Activated CD4-positive, alpha-beta T cell treated with anti-CD3 and anti-CD28 coated beads, Interleukin-2, Interleukin-6, amounts not matched to agents 100 ng/mL and 50 ng/mL, durations not matched to agents 16 hours and 8 hours (primary cell): ENCODE data around the gene RBM19.
A peak's percentile ranks its signal among the peaks of the same experiment; 100 is the strongest.
"Not testable (repeated sequence)": the region's sequence is repeated elsewhere in the genome, so short reads cannot be mapped to it uniquely, and the experiment has no call there.

Source experiments
- DNase-seq: peaks from one replicate; pipeline ENCODE4 v3.0.0-alpha.2; 2020

RBM19 gene

GRCh38 chr12:113965951-113966797, at the start of gene RBM19:
RBM19 (minus strand) TSS chr12:113966325; CDS start chr12:113966227, 98 bp downstream.
- peak; percentile 99 for DNase-seq

DNA sequence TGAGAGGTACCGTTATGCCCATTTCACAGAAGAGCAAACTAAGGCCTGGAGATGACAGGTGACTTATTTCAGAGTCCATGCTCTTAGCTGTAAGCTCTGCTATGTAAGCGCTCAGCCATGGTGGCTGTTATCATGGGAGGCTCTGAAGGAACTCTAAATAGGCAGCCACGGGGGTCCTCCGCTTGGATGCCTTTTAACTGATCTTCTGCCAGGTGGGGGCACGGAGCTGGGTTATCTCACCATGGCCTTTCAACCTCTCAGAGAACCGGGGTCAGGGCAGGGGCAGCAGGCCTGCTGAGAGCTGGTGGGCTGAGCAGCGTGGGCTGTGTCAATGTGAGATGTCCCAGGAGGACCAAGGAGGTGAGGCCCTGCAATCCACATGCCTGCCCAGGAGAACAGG, 49.7 kb upstream of the RBM19 start:
- no peak for DNase-seq

GRCh38 chr12:114013575-114014345, 47.6 kb upstream of the RBM19 start:
- DNase-seq = peak; percentile 1

GRCh38 chr12:114012744-114013431, 46.8 kb upstream of the RBM19 start:
- no peak for DNase-seq

GRCh38 chr12:114011711-114012110, 45.6 kb upstream of the RBM19 start:
- DNase-seq = no peak

DNA sequence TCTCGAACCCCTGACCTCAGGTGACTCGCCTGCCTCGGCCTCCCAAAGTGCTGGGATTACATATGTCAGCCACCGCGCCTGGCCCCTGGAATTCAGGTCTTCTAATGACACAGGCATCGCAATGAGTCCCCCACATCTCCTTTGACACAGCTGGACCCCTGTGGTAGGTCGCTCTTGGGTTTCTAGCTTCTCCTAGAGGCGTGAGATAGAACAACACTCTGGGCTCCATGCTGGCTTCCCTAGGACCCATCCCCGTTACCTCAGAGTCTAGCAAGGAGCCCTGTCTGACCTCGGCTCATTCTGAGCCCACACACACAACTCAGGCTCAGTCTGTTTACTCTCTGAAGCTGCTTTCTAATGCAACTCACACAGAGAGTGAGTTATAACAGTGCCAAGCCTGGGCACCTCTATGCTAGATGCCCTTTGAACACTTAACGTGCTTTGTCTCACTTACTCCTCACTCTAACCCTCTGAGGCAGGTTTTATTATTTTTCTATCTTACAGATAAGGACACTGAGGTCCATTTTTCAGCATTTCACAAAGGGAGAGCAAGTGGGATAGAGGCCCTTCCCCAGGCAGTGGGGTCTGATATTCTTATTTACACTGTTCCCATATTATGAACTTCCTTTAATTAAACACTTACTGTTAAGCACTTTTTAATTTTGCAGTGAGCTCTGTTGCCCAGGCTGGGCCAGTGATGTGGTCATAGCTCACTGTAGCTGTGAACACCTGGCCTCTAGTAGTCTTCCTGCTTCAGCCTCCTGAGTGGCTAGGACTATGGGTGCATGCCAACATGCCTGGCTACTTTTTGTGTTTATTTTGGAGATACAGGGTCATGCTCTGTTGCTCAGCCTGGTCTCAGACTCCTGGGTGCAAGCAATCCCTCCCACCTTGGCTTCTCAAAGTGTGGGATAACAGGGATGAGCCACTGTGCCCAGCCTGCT, 40.6 kb upstream of the RBM19 start:
- no peak for DNase-seq

DNA sequence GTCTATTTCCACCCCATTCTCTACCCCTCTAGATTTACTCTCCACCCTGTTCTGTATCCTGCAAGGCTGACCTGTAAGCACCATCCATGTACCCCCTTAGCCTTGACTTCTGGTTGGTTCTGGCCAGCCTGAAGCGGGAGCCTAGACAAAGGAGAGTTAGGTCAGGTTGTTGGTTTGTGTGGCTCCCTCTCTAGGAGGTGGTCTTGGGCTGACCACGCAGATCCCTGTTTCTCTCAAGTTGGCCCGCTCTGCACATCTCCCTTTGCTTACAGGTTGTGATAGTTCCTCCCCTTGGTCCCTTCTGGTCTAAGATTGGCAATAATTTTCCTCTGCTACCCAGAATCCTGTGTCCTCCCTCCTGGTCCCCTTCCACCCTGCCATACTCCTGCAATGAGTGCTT, 38.3 kb upstream of the RBM19 start:
- no peak for DNase-seq

DNA sequence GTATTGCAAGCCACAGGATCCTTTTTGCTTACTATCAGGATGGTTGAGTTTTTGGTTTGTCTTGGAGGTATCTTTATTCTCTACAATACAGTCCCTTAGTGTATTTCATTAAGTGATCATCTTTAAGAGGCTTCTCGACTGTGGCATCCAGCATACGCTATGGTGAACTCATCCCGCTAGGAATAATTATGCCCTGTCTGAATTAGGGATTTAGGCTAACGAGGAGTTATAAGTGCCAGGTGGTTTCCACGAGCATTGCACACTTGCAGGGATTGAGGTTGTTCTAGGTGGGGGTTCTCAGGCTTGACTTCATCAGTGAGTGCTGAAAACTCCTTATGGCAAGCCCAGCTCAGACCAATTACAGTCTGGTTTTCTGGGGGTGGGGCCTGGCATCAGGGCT, 37.2 kb upstream of the RBM19 start:
- DNase-seq = no peak

DNA sequence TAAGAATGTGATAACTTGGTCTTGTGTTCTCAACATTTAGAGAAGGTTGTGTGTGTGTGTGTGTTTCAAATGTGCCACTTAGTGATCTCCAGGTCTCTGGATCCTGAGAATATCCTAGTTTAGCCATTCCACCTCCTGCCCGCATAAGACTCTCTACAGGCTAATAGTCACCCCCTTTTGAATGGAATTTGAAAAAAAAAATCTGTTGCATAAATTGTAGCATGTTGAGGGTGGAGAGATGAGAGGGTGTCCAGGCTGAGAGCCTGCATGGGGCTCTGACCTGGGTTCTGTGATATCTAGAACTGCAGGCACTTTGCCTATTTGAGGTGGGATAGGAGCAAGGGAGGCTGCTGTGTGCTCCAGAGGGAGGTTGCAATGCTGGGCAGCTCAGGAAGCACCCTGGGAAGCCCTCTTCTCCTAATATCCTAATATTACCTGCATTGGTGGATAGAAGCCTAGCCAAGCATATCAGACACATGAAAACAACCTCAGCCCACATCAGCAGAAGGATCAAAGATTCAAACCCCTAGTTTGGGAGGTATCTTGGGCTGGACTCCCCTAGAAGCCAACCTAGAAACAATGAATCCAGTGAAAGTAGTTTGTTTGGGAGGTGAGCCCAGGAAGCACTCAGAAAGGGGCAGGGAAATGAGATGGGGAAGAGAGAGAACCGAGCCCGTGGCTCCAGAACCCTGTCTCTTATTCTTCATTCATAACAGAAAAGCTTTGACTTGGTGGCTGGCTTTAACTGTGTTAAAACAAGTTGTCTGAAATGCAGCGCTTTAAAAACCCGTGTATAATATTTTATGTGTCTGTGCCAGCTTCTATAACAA, 35.6 kb upstream of the RBM19 start:
- DNase-seq = no peak

DNA sequence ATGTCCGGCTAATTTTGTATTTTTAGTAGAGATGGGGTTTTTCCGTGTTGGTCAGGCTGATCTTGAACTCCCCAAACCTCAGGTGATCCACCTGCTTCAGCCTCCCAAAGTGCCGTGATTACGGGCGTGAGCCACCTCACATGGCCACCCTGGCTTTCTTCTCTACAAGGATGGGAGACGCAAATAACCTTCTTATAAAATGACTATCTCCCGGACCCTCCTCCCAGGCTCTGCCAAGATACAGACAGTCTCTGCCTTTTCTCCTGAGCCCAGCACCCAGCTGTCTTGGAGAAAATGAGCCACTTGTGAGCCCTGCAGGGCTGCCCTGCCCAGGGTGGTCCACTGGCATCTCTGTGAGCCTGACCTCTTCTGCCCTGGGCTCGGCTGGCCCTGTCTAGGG, 34.7 kb upstream of the RBM19 start:
- DNase-seq = no peak

GRCh38 chr12:114000261-114000660, 34.1 kb upstream of the RBM19 start:
- DNase-seq = not testable (repeated sequence)

- no peak for DNase-seq
Measured at GRCh38 chr12:113997365-113997764, 31.2 kb upstream of the RBM19 start.

DNA sequence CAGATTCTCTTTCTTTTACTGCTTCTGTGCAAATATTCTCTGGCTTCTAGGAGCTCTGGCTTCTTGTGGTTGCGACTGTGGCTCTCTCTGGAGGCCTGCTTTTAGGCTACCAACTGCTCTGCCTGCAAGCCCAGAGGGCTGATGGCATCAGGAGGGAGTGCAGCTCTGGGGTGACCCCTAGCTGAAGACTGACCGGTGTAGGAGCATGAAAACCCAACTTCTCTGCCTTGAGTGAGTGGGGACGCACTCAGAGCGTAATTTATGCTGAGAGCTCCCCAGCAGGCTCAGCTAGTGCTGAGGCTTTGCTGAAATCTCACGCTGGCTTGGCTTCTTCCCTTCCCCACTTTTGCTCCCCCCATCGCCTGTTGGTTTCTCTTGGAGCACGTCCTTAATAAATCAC, 29.9 kb upstream of the RBM19 start:
- DNase-seq = no peak

DNA sequence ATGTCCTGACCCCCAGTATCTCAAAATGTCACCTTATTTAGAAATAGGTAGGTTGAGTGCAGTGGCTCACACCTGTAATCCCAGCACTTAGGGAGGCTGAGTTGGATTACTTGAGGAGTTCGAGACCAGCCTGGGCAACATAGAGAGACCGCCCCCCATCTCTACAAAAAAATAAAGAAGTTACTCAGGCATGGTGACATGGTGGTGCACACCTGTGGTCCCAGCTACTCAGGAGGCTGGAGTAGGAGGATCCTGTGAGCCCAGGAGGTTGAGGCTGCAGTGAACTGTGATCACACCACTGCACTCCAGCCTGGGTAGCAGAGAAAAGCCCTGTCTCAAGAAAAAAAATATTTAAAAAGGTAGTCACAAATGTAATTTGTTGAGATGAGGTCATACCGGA, 27.9 kb upstream of the RBM19 start:
- DNase-seq = no peak

GRCh38 chr12:113992751-113993150, 26.6 kb upstream of the RBM19 start:
- not testable (repeated sequence) for DNase-seq

DNA sequence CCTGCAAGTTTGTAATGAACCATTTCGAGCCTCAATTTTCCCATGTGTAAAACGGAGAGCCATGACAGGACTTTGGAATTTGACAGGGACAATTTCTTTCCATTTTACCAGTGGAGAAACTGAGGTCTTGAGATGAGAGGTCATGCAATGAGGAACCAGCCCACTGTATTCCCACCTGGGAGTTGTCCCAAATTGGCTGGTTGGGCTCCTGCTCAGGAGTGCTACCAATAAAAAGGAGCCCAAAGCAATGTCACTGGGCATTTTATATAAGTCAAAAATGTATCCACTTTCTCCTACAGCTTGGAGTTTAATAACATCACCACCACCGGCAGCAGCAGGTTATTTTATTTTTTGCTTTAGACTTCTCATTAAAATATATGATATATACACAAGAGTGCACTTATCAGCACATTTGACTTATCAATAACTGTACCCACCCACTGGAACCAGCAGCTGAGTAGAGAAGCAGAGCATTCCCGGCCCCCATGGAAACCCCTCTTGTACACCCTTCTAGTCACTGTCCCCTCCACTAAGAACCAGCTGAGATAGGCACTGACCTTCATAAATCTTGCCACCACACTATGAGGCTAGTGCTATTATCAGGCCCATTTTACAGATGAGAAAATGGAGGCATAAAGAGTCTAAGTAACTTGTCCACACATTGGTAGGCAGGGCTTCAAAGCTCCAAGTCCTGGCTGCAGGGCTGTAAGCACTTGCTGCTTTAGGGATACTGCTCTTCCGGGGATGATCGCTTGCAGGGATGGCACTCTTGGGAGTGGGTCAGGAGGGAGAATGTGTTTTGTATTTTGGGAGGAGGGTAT, 25.3 kb upstream of the RBM19 start:
- DNase-seq = no peak

DNA sequence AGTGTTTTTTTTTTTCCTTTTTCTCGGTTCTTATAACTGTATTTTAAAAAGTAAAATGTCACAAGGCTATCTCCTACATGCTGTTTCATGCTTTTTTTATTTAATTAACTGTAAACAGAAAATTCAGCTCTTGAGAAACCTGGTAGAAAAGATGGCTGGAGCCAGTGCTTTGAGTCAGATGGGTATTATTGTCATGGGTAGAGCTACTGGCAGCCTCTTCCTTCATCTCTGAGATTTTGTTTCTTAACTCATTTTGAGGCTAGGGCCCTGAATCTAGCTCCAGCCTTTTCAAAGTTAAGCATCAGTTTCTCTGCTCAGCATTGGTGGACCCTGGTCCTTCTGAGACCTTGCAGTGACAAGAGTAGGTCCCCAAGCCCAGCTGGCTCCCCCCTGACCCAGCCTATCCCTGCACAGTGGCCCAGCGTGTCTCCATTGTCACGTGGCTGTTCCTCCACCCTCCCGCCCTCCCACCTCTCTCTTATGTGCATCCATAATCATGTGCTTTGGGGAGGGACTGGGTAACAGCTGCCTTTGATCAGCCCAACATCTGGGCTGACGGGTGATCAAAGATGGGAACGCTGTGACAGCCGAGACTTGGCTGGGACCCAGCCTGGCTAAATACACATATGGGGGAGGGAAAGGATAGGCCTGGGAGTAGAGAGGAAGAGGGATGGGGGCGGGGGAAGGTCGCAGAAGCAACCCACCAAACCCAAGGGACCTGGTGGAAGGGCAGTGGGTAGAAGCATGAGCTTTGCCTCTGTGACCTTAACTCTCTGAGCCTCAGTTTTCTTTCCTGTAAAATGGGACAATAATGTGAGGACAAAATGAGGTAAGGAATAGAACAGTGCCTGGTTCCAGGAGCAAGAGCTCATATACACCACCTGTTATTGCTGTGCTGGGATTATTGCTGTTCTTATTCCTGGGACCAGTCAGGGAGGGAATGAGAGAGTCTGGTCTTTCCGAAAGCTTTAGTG, 24.4 kb upstream of the RBM19 start:
- no peak for DNase-seq

- DNase-seq = no peak
Measured at GRCh38 chr12:113988976-113989375, 22.9 kb upstream of the RBM19 start.

DNA sequence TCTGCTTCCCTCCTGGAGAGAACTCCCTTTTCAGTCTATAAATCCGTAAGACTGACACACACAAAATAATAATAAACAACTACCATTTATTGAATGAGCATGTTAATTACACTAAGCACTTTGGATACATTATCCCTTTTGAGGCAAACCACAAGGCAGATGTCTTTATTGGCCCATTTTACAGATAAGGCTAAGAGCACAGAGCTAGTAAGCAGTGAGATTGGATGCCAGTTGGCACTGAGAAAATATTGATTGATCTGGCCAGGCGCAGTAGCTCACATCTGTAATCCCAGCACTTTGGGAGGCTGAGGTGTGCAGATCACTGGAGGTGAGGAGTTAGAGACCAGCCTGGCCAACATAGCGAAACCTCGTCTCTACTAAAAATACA, 21.9 kb upstream of the RBM19 start:
- DNase-seq = no peak
